ENCODE results near the gene FAM169A. TPM values are rescaled to one million over a fixed set of nuclear protein-coding genes. Genes with fewer than 3 reads are reported as not detected.
"Not testable (repeated sequence)": the region's sequence is repeated elsewhere in the genome, so short reads cannot be mapped to it uniquely, and the experiment has no call there.

The FAM169A gene
- total and polyA plus RNA-seq, 7 experiments from 2014 or later = 2.3 to 22.4 (median 14.2) TPM

DNA sequence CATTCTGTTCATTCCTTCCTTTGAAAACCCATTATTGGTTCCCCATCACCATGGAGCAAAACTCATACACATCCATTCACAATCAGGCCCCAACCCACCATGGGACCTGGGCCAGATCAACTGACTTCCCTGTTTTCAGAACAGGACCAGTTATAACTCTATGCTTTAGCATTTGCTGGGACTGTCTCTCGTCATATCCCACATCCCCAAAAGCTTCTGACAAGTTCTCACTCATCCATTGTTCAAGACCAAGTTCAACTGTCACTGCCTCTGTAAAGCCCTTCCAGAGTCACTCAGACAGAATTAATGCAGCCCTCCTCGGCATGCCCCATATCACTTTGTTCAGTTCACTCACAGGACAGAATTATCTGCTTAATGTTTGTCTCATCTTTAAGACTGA, 4.0 kb downstream of the FAM169A start:
- Histone ChIP-seq H3K27ac (ENCODE audit: low read depth, low read length) (no peak overlapping the region), H3K36me3 (ENCODE audit: control insufficient read depth in 2 of 3, insufficient read depth in 3 of 3, low read length in 3 of 3) (no peaks in the 10 kb centered on the region), H3K4me1 (ENCODE audit: control insufficient read depth in 2 of 2, insufficient read depth in 2 of 2, low read length in 2 of 2) (peaks cover 4 to 8% of the 10 kb centered on the region in 2 donors), H3K4me3 (ENCODE audit: low read length) (no peak overlapping the region), H3K9me3 (ENCODE audit: control insufficient read depth in 2 of 3, low read length in 3 of 3) (no peaks in the 10 kb centered on the region), H3K27me3 (ENCODE audit: control insufficient read depth in 2 of 2, insufficient read depth in 2 of 2, low read length in 2 of 2) (no peaks in the 10 kb centered on the region)
- peaks cover 0 to 6% (median 0%) of the 10 kb centered on the region in 5 donors for H3K36me3 Mint-ChIP-seq
- POLR2A ChIA-PET = no interaction called here
- peaks cover 7 to 65% (median 56%) of the 10 kb centered on the region in 7 donors for H3K4me1 Mint-ChIP-seq
- H3K27ac Mint-ChIP-seq = no peak overlapping the region
- CTCF ChIA-PET = no interaction called here
- H3K27me3 Mint-ChIP-seq = peaks cover 0 to 12% (median 0%) of the 10 kb centered on the region in 5 donors
- intact Hi-C loops (cut with micrococcal nuclease) = loop anchor here in 1 of 2 donors (1.0 kb wide), 1 partner anchor 10 kb away; no protein-coding TSS in a partner anchor
- H3K4me3 Mint-ChIP-seq = peak overlapping the region in 1 of 10 donors; percentile 18
- ATAC-seq = no peak
- DNase-seq = no peak
- H3K9me3 Mint-ChIP-seq = no peaks in the 10 kb centered on the region

DNA sequence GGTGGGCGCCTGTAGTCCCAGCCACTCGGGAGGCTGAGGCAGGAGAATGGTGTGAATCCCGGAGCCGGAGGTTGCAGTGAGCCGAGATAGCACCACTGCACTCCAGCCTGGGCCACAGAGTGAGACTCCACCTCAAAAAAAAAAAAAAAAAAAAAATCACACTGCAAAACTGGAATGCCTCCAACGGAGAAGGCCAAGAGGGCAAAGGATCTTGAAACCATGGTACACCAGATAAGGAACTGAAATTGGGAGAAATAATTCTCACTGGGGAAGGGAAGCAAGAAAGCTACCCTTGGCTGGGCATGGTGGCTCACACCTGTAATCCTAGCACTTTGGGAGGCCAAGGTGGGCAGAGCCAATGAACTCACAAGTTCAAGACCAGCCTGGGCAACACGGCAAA, 9.2 kb downstream of the FAM169A start:
- H3K27ac ChIP-seq (ENCODE audit: low read depth, low read length); ATAC-seq; H3K36me3 ChIP-seq (ENCODE audit: control insufficient read depth in 2 of 3, insufficient read depth in 3 of 3, low read length in 3 of 3); DNase-seq; POLR2A ChIA-PET; H3K27me3 ChIP-seq (ENCODE audit: control insufficient read depth in 2 of 2, insufficient read depth in 2 of 2, low read length in 2 of 2); CTCF ChIA-PET; H3K9me3 ChIP-seq (ENCODE audit: control insufficient read depth in 2 of 3, low read length in 3 of 3); intact Hi-C loops (cut with micrococcal nuclease); H3K27me3 Mint-ChIP-seq; H3K4me3 ChIP-seq (ENCODE audit: low read length); H3K4me3 Mint-ChIP-seq; H3K27ac Mint-ChIP-seq; H3K4me1 ChIP-seq (ENCODE audit: control insufficient read depth in 2 of 2, insufficient read depth in 2 of 2, low read length in 2 of 2): not testable (repeated sequence)
- Mint-ChIP-seq H3K9me3 (peaks cover 0 to 15% (median 4%) of the 10 kb centered on the region in 11 donors), H3K36me3 (peaks cover 0 to 22% (median 10%) of the 10 kb centered on the region in 5 donors), H3K4me1 (peaks cover 7 to 55% (median 51%) of the 10 kb centered on the region in 7 donors)

DNA sequence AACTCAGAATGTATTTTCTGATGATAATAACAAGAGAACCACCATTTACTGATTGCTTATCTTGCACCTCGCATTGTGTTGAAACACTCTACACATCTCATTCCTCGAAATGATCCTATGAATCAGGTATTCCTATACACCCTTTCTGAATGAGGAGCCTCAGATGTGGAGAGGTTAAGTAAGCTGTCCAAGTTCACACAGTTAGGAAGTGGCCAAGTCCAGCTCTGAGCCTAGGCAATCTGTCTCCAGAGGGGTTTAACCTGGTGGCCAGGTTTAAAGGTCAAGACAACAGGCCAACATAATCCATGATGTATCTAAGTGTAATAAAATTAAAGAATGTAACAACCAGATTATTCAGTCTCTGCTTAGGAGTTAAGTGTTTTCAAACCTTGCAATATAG, 12.9 kb downstream of the FAM169A start:
- H3K4me3 Mint-ChIP-seq = peak overlapping the region in 1 of 10 donors; percentile 38

DNA sequence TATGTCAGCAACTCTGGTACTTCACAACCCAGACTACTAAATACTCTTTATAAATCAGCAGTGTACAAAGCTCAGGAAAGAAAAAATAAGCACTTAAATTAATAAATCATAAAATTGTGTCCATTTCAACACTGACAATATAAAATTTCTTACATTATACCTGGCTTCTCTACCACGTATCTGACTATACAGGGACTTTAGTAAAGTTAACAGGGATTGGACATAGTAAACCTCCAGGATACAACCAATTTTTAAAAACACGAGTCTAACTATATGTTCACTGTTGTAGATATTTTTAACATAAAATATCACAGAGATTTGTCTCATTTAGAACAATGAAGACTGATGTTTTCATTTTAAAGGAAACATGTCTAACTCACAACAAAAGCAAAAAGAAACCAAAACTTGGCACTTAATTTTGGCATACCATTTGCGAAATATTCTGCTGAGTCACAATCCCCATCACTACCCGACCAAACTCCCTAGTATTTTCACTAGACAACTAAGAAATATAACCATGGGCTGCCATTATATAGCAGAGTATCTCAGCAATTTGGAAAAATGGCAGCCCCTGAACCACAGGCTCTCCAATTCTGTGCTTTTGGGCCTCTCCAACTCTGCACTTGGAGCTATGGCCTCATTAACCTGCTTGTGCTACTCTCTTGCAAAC, 14.4 kb downstream of the FAM169A start:
- CTCF ChIA-PET = interaction anchor here (0.7 kb wide), 1 partner anchor 19 kb away, joined by 3 read pairs; no protein-coding TSS in a partner anchor
- Mint-ChIP-seq H3K36me3 (peaks cover 0 to 17% (median 14%) of the 10 kb centered on the region in 5 donors), H3K27me3 (no peaks in the 10 kb centered on the region), H3K27ac (peak overlapping the region in 5 of 9 donors; percentile 0 to 89 (median 22)), H3K4me3 (peak overlapping the region; percentile 18 to 67 (median 50)), H3K4me1 (peaks cover 19 to 80% (median 67%) of the 10 kb centered on the region in 7 donors), H3K9me3 (peaks cover 0 to 15% (median 4%) of the 10 kb centered on the region in 11 donors)
- H3K9me3 ChIP-seq (ENCODE audit: control insufficient read depth in 2 of 3, low read length in 3 of 3) = no peaks in the 10 kb centered on the region
- H3K4me1 ChIP-seq (ENCODE audit: control insufficient read depth in 2 of 2, insufficient read depth in 2 of 2, low read length in 2 of 2) = peaks cover 0 to 12% of the 10 kb centered on the region in 2 donors
- no peak for DNase-seq
- intact Hi-C loops (cut with micrococcal nuclease) = loop anchor here (1.0 to 5.0 kb wide), 2 partner anchors 10 to 165 kb away; partner anchors contain the start of gene HEXB (in 1 of the 2)
- H3K27ac ChIP-seq (ENCODE audit: low read depth, low read length) = no peak overlapping the region
- no peak overlapping the region for H3K4me3 ChIP-seq (ENCODE audit: low read length)
- no peak for ATAC-seq
- H3K27me3 ChIP-seq (ENCODE audit: control insufficient read depth in 2 of 2, insufficient read depth in 2 of 2, low read length in 2 of 2) = no peaks in the 10 kb centered on the region
- H3K36me3 ChIP-seq (ENCODE audit: control insufficient read depth in 2 of 3, insufficient read depth in 3 of 3, low read length in 3 of 3) = no peaks in the 10 kb centered on the region
- POLR2A ChIA-PET = interaction anchor here (1.2 kb wide), 1 partner anchor 15 kb away, joined by 3 read pairs; no protein-coding TSS in a partner anchor

More for the DNA sequence above, 12.9 kb downstream of the FAM169A start:
- no peaks in the 10 kb centered on the region for H3K9me3 ChIP-seq (ENCODE audit: control insufficient read depth in 2 of 3, low read length in 3 of 3)
- no peak overlapping the region for H3K27ac ChIP-seq (ENCODE audit: low read depth, low read length)
- H3K27me3 ChIP-seq (ENCODE audit: control insufficient read depth in 2 of 2, insufficient read depth in 2 of 2, low read length in 2 of 2) = no peaks in the 10 kb centered on the region
- peaks cover 0 to 17% (median 14%) of the 10 kb centered on the region in 5 donors for H3K36me3 Mint-ChIP-seq
- peaks cover 19 to 68% (median 63%) of the 10 kb centered on the region in 7 donors for H3K4me1 Mint-ChIP-seq
- no peak for ATAC-seq
- H3K4me1 ChIP-seq (ENCODE audit: control insufficient read depth in 2 of 2, insufficient read depth in 2 of 2, low read length in 2 of 2) = peaks cover 0 to 12% of the 10 kb centered on the region in 2 donors
- DNase-seq = no peak
- POLR2A ChIA-PET = interaction anchor here (1.2 kb wide), 1 partner anchor 14 kb away, joined by 3 read pairs; no protein-coding TSS in a partner anchor
- no peaks in the 10 kb centered on the region for H3K27me3 Mint-ChIP-seq
- intact Hi-C loops (cut with micrococcal nuclease) = loop anchor here in 1 of 2 donors (5.0 kb wide), 1 partner anchor 166 kb away; the partner anchor contains the start of gene HEXB
- H3K4me3 ChIP-seq (ENCODE audit: low read length) = no peak overlapping the region
- CTCF ChIA-PET = interaction anchor here (0.6 kb wide), 1 partner anchor 176 kb away, joined by 4 read pairs; no protein-coding TSS in a partner anchor
- no peaks in the 10 kb centered on the region for H3K36me3 ChIP-seq (ENCODE audit: control insufficient read depth in 2 of 3, insufficient read depth in 3 of 3, low read length in 3 of 3)
- H3K9me3 Mint-ChIP-seq = peaks cover 0 to 15% (median 4%) of the 10 kb centered on the region in 11 donors
- H3K27ac Mint-ChIP-seq = peak overlapping the region in 2 of 9 donors; percentile 19 to 38

DNA sequence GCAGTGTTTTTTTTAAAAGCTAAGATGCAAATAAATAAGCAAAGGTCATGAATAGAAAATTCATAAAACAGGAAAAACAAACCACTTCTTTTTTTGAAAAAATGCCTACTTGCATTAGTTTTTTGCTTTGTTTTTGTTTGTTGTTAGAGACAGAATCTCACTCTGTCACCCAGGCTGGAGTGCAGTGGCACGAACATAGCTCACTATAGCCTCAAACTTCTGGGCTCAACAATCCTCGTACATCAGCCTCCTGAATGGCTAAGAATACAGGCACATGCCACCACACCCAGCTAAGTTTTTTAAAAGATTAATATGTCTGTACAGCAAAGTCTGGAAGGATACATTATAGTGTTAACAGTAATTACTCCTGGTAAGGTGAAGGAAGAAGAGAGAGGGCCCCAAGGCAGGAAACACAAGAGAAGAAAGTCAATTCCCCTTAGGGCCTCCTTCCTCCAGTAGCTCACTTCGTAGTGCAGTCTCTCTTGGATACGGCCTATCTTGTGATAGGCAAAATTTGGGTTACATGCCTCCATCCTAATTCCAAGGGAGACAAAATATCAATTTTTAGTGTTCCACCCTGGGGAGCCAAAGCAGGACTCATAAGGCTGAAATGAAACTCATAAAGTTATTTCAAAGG, 15.3 kb downstream of the FAM169A start:
- Histone ChIP-seq H3K27ac (ENCODE audit: low read depth, low read length) (no peak overlapping the region), H3K4me1 (ENCODE audit: control insufficient read depth in 2 of 2, insufficient read depth in 2 of 2, low read length in 2 of 2) (peaks cover 0 to 12% of the 10 kb centered on the region in 2 donors)
- H3K4me3 Mint-ChIP-seq = peak overlapping the region in 8 of 10 donors; percentile 7 to 56 (median 29)

GRCh38 chr5:74850030-74850429, 16.2 kb downstream of the FAM169A start:
- H3K27me3 ChIP-seq (ENCODE audit: control insufficient read depth in 2 of 2, insufficient read depth in 2 of 2, low read length in 2 of 2) = no peaks in the 10 kb centered on the region
- H3K4me3 ChIP-seq (ENCODE audit: low read length) = no peak overlapping the region
- ATAC-seq = no peak
- Mint-ChIP-seq H3K27ac (no peak overlapping the region), H3K27me3 (no peaks in the 10 kb centered on the region), H3K4me3 (no peak overlapping the region), H3K36me3 (peaks cover 0 to 6% (median 4%) of the 10 kb centered on the region in 5 donors), H3K9me3 (peaks cover 0 to 9% (median 0%) of the 10 kb centered on the region in 11 donors), H3K4me1 (peaks cover 19 to 83% (median 65%) of the 10 kb centered on the region in 7 donors)
- H3K27ac ChIP-seq (ENCODE audit: low read depth, low read length) = no peak overlapping the region
- POLR2A ChIA-PET = interaction anchor here (1.0 kb wide), 1 partner anchor 13 kb away, joined by 3 read pairs; no protein-coding TSS in a partner anchor
- DNase-seq = no peak
- H3K4me1 ChIP-seq (ENCODE audit: control insufficient read depth in 2 of 2, insufficient read depth in 2 of 2, low read length in 2 of 2) = peaks cover 0 to 12% of the 10 kb centered on the region in 2 donors
- CTCF ChIA-PET = interaction anchor here (0.6 kb wide), 1 partner anchor 48 kb away, joined by 3 read pairs; no protein-coding TSS in a partner anchor
- no peaks in the 10 kb centered on the region for H3K36me3 ChIP-seq (ENCODE audit: control insufficient read depth in 2 of 3, insufficient read depth in 3 of 3, low read length in 3 of 3)
- H3K9me3 ChIP-seq (ENCODE audit: control insufficient read depth in 2 of 3, low read length in 3 of 3) = no peaks in the 10 kb centered on the region
- intact Hi-C loops (cut with micrococcal nuclease) = loop anchor here in 1 of 2 donors (5.0 kb wide), 1 partner anchor 163 kb away; the partner anchor contains the start of gene HEXB

More for the DNA sequence above, 15.3 kb downstream of the FAM169A start:
- H3K27ac Mint-ChIP-seq = peak overlapping the region in 3 of 9 donors; percentile 22 to 60 (median 43)
- POLR2A ChIA-PET = interaction anchor here (1.0 kb wide), 1 partner anchor 12 kb away, joined by 3 read pairs; no protein-coding TSS in a partner anchor
- H3K36me3 Mint-ChIP-seq = peaks cover 0 to 11% (median 10%) of the 10 kb centered on the region in 5 donors
- CTCF ChIA-PET = interaction anchor here (0.6 kb wide), 1 partner anchor 47 kb away, joined by 3 read pairs; no protein-coding TSS in a partner anchor
- DNase-seq (no peak), ATAC-seq (peak; percentile 27)
- intact Hi-C loops (cut with micrococcal nuclease) = loop anchor here in 1 of 2 donors (5.0 kb wide), 1 partner anchor 164 kb away; the partner anchor contains the start of gene HEXB
- no peak overlapping the region for H3K4me3 ChIP-seq (ENCODE audit: low read length)
- no peaks in the 10 kb centered on the region for H3K27me3 ChIP-seq (ENCODE audit: control insufficient read depth in 2 of 2, insufficient read depth in 2 of 2, low read length in 2 of 2)
- peaks cover 0 to 14% (median 3%) of the 10 kb centered on the region in 11 donors for H3K9me3 Mint-ChIP-seq
- no peaks in the 10 kb centered on the region for H3K27me3 Mint-ChIP-seq
- no peaks in the 10 kb centered on the region for H3K9me3 ChIP-seq (ENCODE audit: control insufficient read depth in 2 of 3, low read length in 3 of 3)
- H3K36me3 ChIP-seq (ENCODE audit: control insufficient read depth in 2 of 3, insufficient read depth in 3 of 3, low read length in 3 of 3) = no peaks in the 10 kb centered on the region
- peaks cover 19 to 82% (median 65%) of the 10 kb centered on the region in 7 donors for H3K4me1 Mint-ChIP-seq

Measured in naive thymus-derived CD4-positive, alpha-beta T cell (primary cell).